Cortex of kidney (tissue), 1 donor: ENCODE data around the gene NR2F2.

Source experiments
- DNase-seq: peaks from one replicate; lab custom pipeline; 2025; lab: John Stamatoyannopoulos, UW

NR2F2 gene

DNA sequence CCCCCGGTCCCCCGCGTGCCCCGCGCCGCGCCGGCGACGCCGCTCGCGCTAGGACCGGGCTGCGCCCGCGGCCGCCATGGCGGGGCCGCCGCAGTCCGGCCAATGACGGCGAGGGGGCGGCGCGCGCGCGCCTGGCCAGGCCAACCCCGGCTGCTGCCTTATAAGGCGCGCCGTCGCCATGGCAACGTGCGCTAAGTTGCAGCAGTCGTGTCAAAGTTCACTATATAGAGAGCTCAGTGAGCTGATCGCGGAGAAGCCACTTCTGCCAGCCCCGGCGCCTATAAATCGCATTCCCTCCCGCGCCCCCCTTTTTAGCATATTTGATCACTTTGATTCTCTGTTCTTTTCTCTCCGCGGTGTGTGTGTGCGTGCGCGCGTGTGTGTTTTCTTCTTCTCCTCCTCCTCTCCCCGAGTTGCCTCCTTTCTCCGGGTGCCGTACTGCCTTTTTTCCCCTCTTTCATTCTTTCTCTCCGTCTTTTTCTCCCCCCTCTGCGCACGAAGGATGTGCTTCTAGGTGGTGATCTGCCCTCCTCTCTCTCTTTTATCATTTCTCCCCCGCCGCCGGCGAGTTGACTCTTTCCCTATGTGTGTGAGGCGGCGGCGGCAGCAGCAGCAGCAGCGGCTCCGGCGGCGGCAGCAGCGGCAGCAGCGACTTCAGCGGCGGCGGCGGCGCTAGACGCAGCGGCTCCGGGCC, at the start of gene NR2F2:
TSS of gene NR2F2 (plus strand) at position 251 of the 694 bp plus-strand sequence. CDS start 1,406 bp downstream, outside the sequence.
- DNase-seq: no peak

DNA sequence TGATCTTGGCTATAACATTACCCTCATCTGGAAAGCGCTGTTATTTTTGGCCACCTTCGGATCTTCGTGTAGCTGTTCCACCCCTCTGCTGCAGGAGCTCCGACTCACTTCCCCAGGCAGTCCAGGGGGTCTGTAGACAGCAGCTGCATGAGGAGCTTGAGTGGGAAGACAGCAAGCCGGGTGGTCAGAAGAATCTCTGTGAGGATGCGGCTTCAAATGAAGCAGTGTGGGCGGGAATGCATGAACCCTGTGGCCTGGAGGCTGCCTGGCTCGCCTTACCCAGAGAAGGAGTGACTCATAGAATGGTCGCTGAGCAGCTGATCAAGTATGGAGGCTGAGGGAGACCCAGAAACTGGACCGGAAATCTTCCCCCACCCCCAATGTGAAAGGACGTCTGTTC, 45.2 kb upstream of the NR2F2 start:
- no peak for DNase-seq

DNA sequence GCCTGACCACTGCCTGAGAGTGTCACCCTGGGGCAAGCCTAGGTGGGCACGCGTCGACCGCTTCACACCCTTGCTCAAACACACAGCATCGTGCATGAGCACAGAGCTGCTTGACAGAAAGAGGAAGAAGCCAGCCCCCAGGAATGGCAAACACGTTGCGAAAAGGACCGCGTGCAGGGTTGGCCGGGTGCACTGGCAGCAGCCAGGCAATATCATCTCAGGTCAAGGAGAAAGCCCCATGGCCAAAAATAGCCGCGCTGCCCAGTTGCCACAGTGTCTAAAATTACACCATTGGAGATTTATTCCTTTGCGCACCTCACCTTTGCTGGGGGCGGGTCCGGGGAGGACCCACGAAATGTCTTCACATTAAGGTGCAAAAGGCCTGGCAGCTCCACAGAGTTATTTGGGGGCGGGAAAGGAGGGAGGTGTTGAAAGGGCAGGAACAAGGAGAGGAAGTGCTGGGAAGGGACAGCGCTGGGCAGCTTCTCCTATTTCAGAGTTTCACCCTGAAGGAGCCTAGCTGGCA, 44.7 kb upstream of the NR2F2 start:
- DNase-seq: no peak

DNA sequence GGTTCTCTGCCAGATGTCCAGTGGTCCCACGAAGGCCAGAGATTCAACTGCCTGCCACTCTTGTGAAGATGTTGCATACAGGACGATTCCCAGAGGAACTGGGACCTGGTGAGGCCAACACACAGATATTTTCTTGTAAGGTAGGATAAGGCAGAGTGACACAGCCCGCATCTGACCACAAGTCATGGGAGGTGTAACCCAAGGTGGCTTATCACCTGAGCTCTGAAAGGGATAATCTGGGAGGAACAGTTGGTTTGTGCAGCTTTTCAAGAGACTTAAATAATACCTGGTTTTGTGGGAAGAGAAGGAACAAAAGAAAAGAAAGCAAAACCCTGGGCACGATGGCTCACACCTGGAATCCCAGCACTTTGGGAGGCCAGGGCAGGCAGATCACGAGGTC, 39.8 kb upstream of the NR2F2 start:
- no peak for DNase-seq

DNA sequence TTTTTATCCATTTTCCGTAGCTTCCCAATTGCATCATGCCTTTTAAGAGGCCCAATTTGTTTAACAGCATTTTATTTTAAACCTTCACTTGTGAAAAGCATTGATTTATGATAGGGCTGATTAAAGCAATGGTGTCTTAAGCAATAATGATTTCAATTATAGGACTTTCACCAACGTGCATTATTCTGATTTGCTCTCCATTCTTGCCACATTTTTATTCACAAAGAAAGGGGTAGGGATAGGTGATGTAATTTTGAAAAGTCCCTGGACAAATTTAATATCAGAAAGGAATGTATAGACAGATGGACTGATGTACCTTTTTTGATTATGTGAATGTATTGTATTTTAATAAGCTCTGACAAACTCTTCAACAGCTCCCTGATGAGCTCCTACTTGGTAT, 37.9 kb upstream of the NR2F2 start:
- DNase-seq: no peak

DNA sequence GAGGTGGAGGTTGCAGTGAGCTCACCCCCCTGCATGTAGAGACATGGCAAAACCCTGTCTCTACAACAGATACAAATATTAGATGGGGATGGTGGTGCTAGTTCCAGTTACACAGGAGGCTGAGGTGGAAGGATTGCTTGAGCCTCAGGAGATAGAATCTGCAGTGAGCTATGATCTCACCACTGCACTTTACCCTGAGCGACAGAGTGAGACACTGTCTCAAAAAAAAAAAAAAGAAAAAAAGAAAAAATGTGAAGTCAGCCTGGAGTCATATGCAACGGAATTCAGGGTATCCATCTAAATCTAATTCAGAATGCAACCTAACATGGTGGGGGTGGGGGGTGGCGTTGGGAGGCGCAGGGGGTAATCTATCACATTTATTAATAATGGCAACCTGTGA, 37.1 kb upstream of the NR2F2 start:
- no peak for DNase-seq

DNA sequence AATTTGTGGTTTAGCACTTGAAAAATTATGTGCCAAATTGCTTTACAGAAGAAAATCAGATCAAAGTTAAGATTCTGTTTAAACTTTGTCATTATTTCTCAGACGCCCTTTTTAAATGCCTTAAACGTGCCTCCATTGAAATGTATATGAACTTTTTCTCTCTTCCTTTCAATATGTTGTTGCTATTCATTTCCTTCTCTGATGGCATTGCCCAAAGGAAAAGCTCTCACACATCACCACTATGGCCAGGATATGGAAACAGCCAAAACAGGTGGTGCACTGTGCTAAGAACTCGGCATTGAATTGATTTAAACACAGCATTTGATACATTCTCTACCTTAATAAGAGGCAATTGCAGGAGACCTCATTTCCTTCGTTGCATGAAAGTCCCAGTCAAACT, 35.7 kb upstream of the NR2F2 start:
- no peak for DNase-seq

DNA sequence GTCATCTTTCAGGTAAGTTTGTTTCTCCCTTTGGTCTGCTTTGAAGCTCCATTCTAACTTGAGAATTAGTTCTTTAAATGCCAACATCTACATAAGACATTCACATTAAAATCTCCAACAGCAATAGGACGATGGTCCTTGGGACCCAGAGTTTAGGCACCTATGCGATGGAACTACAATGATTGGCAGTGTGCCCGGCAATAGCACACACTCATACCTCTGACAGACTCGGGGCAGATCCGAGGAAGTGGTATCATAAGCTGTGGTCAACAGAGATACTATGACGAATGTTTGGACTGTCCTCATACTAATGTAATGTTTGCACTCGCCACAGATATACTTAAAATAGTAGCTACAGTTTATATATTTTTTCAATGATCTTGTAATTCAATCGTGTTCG, 34.2 kb upstream of the NR2F2 start:
- DNase-seq: no peak

DNA sequence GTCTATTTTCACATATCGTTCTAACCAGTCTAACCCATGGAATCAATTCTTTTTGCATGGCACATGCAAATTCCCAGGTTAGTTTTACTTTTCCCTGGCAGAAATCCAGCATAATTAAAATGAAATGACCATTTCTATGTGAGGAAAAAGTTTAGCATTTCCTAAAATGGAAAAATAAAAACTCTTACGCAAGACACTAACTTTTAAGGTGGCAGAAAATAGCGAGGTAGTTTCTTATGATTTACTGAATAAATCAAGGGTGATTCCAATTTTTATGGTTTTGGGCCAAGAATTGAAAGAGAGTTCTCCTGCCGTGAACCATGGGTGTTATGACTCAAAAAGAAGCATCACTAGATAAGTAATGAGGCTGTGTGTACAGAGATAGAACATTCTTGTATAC, 32.7 kb upstream of the NR2F2 start:
- no peak for DNase-seq

DNA sequence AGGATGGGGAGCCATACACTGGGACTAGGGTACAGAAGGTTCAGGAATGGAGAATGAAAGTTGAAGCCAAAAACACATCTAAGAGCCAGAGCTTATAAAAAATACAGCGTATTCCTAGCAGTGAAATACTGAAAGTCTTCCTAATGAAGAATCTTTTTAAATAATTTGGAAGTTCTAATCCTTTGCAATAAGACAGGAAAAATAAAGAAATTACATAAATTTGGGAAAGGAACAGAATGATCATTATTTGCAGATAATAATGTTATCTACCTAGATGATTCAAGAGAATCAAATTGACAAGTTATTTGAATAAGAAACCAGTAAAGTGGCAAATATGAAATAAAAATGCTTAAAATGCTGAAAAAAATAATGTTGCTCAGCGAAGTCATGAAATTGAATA, 32.3 kb upstream of the NR2F2 start:
- DNase-seq: no peak

DNA sequence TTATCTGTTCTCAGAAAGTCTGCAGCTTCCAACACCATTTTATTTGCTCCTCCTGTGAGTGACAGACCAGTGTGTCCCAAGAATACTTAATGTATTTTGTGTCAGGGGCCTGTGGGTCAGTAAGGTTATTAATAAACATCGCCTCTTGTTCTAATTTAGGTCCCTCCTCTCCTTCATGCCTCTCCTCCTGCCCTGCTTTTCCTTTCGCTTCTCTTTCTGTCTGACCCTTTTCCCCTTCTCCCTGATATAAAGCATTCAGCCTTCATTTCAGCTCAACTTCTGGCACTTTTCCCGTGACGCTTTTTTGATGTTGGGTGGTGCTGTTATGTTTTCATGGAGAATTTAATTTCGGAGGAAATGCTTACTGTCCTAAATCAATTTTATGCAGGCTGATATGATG, 29.7 kb upstream of the NR2F2 start:
- no peak for DNase-seq

DNA sequence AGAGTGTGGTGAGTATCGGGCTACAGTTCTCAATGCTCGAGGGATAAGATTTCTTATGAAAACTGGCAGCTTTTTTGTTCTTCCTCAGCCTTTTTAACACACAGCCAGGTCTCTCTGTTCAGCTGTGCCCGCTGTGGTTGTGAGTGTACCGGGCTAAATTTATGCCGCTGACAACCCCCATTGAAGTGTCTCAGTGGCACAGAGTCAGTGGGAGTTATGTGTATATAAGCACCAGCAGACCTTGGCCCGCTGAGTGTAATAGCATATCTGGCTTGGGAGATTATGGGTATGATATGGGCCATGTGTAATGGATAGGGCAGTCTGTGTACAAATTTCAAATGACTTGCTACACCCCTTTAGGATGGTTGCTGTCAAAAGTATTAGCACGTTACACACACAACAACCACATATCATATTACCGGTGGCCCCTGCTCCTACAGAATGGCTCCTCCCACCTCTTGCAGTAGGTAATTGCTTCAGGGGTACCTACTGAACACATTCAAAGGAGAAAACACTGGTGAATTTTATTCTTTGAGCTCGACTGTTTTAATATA, 26.9 kb upstream of the NR2F2 start:
- no peak for DNase-seq

DNA sequence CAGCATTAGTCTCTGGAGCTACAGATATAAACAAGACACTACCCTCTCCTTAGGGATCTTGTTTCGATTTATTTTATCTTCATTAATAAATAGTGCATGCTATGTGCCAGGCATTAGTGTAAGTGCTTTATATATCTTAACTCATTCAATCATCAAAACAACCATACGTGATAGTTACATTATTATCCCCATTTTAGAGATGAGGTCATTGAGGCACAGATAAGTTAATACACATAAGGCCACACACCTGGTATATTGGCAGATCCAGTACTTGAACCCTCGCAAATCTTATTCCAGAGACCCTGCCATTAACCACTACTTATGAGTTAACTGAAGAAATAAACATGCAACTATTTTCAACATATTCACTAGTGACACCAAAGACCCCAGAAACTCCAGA, 25.7 kb upstream of the NR2F2 start:
- no peak for DNase-seq

DNA sequence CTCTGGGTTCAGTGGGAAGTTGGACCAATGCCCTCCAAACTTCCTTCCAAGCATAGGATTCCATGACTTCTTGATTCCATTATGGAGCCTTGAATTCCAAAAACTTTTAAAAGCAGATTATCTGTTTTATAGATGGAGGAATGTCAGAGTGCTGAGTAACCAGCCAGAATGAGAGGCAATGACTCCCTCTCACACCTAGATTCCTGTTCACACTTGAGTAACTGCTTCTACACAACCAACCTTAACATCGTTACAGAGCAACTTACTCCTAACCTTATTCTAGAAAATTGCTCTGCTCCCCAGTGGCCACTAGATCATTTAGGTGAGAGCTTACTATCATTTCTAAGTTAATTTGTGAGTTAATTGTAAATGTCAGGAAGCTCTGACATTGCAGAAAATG, 24.2 kb upstream of the NR2F2 start:
- DNase-seq: no peak

DNA sequence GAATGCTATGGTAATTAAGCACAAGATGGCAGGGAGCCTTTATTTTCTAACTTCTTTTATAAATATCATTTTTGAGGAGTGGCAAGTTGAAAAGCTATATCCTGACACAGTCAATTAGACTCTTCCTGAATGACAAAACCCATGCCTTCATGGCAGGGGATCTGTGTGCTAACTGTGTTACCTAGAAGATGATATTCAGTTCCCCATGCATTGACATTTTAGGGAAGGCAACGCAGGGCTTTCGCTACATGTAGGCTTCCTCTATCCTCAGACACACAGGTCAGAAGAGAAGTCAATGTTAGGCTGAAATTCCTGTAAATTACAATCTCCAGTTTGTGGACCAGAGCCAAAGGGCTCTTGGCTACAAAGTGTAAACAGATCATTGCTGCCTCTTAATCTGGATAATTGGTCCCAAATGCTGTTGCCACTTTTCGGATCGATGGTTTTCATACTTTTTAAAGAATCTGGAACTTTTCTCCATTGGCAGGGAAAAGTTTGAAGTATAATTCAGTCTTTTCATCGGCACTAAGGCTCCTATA, 22.6 kb upstream of the NR2F2 start:
- DNase-seq: no peak

DNA sequence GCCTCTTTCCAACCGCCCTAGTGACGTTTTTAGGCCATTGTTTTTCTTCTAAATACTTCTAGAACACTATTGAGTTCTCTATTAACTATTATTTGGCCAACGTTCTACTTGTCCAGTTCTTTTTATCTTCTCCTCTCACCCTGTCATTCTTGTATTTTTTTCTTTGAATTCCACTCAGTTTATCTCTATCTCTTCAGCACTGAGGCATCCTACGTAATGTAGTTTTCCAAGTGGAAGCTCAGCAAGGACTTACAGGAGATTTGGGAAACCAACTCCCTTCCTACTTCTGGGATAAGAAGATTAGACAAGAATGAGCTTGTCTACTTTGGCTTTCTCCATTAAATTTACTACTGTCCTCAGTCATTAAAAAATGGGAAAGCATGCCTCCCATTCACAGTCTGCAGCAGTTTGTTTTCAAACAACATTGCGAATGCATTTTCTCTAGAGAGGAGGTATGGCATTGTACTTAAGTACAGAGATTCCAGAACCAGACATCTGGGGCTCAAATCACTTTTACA, 21.3 kb upstream of the NR2F2 start:
- no peak for DNase-seq

DNA sequence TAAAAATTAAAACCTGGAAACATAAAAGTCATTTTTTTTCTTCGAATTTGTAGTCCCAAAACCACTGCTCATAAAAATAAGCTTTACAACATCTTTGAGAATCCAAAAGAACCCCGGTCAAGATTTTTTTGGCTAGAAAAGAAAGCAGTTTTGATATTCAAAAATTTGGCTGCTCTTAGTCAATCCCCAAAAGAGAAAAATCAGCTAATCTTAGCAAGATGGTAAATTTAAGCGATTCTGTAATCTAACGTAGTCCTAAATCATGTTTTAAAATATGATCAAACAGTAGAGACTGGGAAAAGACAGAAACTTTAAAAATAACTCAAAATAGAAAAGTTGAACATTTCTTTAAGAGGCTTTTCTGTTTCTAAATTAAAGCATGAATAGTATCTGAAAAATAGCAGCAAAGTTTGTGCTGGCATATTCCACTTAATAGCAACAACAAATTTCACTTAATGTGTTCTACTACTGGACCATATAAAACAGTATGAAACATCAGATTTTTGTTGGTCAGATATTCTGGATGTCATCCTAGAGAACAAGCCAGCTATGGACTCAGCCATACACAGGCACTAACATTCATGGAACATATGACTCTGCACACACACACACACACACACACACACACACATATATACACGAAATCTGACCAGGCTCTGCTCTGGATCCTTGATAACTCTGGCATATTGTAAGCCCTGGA, 19.1 kb upstream of the NR2F2 start:
- DNase-seq: no peak

DNA sequence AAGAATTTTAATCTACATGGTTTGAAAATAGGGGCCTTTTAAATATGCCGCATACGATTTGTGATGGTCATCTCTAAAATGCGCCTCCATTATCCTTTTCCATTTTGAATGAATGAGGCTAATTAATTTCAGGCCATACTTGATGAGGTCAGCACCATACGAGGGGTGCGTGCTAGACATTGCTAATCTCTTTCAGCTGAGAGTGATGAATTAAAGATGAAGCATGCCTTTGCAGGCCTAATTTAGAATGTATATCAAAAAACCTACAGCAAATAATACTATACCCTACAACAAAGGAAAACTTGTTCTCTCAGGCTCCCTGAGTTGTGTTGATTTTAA, 18.6 kb upstream of the NR2F2 start:
- no peak for DNase-seq

DNA sequence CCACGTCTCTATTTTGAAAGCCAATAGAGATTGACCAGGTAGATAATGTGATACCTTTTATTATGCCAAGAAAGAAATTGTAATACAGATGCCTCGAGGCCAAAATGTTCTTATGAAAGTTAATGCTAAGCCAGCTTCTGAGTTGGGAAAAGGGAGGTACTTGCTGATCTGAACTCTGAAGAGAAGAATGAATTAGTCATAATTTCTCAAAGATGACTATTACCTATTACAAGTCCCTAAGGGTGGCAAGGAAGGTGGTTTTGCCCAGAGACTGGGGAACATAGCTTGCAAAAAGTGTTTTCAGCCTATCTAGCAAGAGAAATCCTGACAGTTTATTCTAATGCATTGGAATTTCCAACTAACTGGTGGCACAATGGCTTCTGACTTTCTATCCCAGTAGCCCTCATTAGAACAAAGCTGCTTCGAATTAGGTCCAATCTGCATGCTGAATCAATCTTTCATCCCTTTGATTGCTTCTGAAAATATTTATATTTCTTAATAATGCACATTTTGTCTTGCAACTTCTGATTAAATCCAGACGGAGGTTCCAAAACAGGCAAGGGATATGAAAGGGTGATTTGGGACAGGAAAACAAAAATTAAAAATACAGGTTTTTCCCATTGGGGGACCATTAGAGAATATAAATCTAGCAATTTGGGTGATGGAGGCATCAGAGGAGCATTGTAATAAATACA, 17.7 kb upstream of the NR2F2 start:
- DNase-seq: no peak

DNA sequence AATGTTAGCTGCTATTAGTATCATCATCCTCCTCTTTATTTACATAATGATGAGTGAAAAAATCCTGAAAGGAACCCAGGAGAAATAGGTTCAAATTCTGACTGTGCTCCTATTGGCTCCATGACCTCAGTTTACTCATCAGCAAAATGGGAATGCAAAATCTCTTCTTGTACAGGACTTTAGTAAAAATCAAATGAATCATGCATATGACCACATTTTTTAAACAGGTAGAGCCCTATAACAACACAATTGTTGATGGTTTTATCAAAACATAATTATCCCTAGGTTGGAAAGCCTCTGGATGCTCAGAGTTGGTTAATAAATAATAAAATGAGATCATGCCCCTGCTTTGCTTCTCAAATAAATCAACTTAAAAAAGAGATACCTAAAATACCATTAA, 16.0 kb upstream of the NR2F2 start:
- DNase-seq: no peak

DNA sequence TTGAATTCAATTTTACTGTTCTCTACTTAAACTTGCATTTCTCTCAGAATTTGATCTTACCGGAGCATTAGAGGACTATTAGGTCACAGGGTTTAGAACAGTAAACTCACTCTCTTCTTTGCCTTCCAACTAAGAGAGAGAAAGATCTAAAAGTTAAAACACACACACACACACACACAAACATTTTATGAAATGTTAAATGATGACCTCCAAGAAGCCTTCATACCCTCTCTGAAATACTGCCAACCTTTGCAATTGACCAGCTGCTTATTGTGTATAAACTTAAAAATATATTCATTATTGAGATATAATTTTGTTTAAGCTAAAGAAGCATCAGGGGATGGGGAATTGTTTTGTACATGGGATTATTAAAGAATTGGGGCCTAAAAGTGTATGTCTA, 15.5 kb upstream of the NR2F2 start:
- DNase-seq: no peak

DNA sequence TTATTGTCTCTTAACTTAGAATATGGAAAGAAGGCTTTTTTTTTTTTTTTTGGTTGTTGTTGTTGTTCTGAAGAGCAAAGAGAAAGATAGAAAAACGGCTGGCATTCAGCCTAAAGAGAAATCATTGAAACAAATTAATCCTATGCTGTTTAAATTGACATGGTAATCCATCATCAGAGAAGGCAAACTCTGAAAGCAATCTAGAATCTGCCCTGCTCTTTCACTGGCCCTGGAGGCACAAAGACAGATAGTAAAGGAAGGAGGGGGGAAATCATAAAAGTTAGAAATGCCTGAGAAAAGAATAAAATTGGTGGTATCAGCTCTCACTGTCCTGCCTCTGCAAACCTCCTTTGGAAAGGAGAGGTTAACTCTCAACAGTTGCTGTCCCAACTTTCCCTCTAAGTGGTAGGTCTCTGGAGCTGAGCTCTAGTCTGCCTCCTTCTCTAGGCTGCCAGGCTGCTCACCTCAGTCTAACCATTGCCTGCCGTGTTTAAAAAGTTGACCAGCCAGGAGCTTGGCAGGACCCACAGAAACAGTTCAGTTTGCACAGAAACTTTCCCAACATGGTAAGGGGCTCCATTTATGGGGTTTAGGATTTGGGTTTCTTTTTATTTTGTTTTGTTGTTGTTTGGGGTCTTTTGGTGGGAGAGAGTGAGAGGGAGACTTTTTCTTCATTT, 13.4 kb upstream of the NR2F2 start:
- DNase-seq: no peak
